Measurements from ENCODE around the gene NES.
A peak's percentile ranks its signal among the peaks of the same experiment; 100 is the strongest.

NES gene

GRCh38 chr1:156676820-156677615 lies at the start of gene NES:
Gene NES, minus strand, starts transcription at chr1:156677407. Its CDS starts 143 bp downstream, at chr1:156677264.
- DNase-seq (ENCODE audit: low spot score) = no peak

GRCh38 chr1:156726549-156727226 lies 49.5 kb upstream of the NES start:
- DNase-seq (ENCODE audit: low spot score) = peak; percentile 66

- peak; percentile 87 for DNase-seq (ENCODE audit: low spot score)
These were observed 48.6 kb upstream of the NES start for GRCh38 chr1:156725683-156726280.

GRCh38 chr1:156721535-156721934 lies 44.3 kb upstream of the NES start:
- peak; percentile 63 for DNase-seq (ENCODE audit: low spot score)

- no peak for DNase-seq (ENCODE audit: low spot score)
These were observed 43.9 kb upstream of the NES start for GRCh38 chr1:156721131-156721530.

GRCh38 chr1:156717351-156717750 lies 40.1 kb upstream of the NES start:
- no peak for DNase-seq (ENCODE audit: low spot score)

- DNase-seq (ENCODE audit: low spot score) = no peak
These were observed 37.6 kb upstream of the NES start for GRCh38 chr1:156714830-156715229.

GRCh38 chr1:156712626-156713025 lies 35.4 kb upstream of the NES start:
- no peak for DNase-seq (ENCODE audit: low spot score)

- DNase-seq (ENCODE audit: low spot score) = no peak
These were observed 34.0 kb upstream of the NES start for GRCh38 chr1:156711011-156711817.

- no peak for DNase-seq (ENCODE audit: low spot score)
These were observed 32.7 kb upstream of the NES start for GRCh38 chr1:156709757-156710489.

- DNase-seq (ENCODE audit: low spot score) = no peak
These were observed 31.8 kb upstream of the NES start for GRCh38 chr1:156709031-156709430.

- DNase-seq (ENCODE audit: low spot score) = no peak
These were observed 31.0 kb upstream of the NES start for GRCh38 chr1:156708218-156708661.

- DNase-seq (ENCODE audit: low spot score) = no peak
These were observed 30.4 kb upstream of the NES start for GRCh38 chr1:156707417-156708217.

GRCh38 chr1:156706657-156707416 lies 29.6 kb upstream of the NES start:
- no peak for DNase-seq (ENCODE audit: low spot score)

GRCh38 chr1:156705918-156706656 lies 28.9 kb upstream of the NES start:
- DNase-seq (ENCODE audit: low spot score) = peak; percentile 45

GRCh38 chr1:156705321-156705917 lies 28.2 kb upstream of the NES start, which contains the start of gene CRABP2:
Gene CRABP2, minus strand, starts transcription at chr1:156705583. Its CDS starts 137 bp downstream, at chr1:156705446.
- no peak for DNase-seq (ENCODE audit: low spot score)

GRCh38 chr1:156704930-156705320 lies 27.7 kb upstream of the NES start:
- DNase-seq (ENCODE audit: low spot score) = no peak

GRCh38 chr1:156704166-156704711 lies 27.0 kb upstream of the NES start:
- no peak for DNase-seq (ENCODE audit: low spot score)

Data from activated CD4-positive, alpha-beta T cell treated with anti-CD3 and anti-CD28 coated beads, Interleukin-2, Interleukin-4, amounts not matched to agents 100 ng/mL and 50 ng/mL, durations not matched to agents 16 hours and 8 hours (primary cell).